SK-N-SH (cell line): ENCODE data around the gene CTDP1. TPM values are rescaled to one million over a fixed set of nuclear protein-coding genes. Genes with fewer than 3 reads are reported as not detected.

Experiments used
- CTCF ChIA-PET: fragments of 300-600, 350-600 bp; formaldehyde crosslinking; extraction: SDS; loops from one replicate; lab custom pipeline; 2021; lab: Yijun Ruan, JAX
- POLR2A ChIA-PET: fragments of 350-600 bp; sonication (Branson Sonifier 250); formaldehyde crosslinking; extraction: SDS; loops from one replicate; lab custom pipeline; 2020; ENCODE audit warnings: antibody characterized with exemption, inconsistent platforms; lab: Yijun Ruan, JAX
- DNase-seq: peaks from one replicate; pipeline ENCODE4 v3.0.0; 2012
- H2AFZ ChIP-seq: fragments of 200-600 bp; sonication (generic); 2 replicates; pipeline ENCODE4 v1.8.1; 2016; ENCODE audit warnings: antibody characterized with exemption, mild to moderate bottlenecking, low read depth
- H3F3A ChIP-seq: fragments of 200-600 bp; sonication (generic); replicated peaks from 2 replicates; pipeline ENCODE3; 2016; ENCODE audit warnings: antibody characterized with exemption, mild to moderate bottlenecking; ENCODE audit not compliant: insufficient read depth
- H3K27ac ChIP-seq, 2 experiments: fragments of 200-500 bp in 1 of 2; fragments of 200-600 bp in 1 of 2; sonication (Bioruptor generic) in 1 of 2; sonication (generic), shearing (Covaris generic) in 1 of 2; 2 replicates each; pipeline versions ENCODE4 v1.5.1 to v1.6.1; 2014 to 2016; ENCODE audit warnings: low read depth in 2 of 2, inconsistent platforms in 1 of 2, low read length in 1 of 2, mild to moderate bottlenecking in 1 of 2, mixed read lengths in 1 of 2
- H3K27me3 ChIP-seq: fragments of 200-600 bp; sonication (generic), shearing (Covaris generic); 2 replicates; pipeline ENCODE4 v1.6.1; 2016; ENCODE audit warnings: mixed run types; ENCODE audit not compliant: insufficient read depth
- H3K36me3 ChIP-seq, 2 experiments: fragments of 200-500 bp in 1 of 2; fragments of 200-600 bp in 1 of 2; sonication (Bioruptor generic) in 1 of 2; sonication (generic) in 1 of 2; replicated peaks in 1 of 2; 2 replicates each; pipeline versions ENCODE3 to v1.5.1; 2014 to 2016; ENCODE audit warnings: low read length in 1 of 2, mild to moderate bottlenecking in 1 of 2; ENCODE audit not compliant: insufficient read depth in 2 of 2, control insufficient read depth in 1 of 2
- H3K4me1 ChIP-seq, 2 experiments: fragments of 200-500 bp in 1 of 2; fragments of 200-600 bp in 1 of 2; sonication (Bioruptor generic) in 1 of 2; sonication (generic), shearing (Covaris generic) in 1 of 2; 2 replicates each; pipeline versions ENCODE4 v1.5.1 to v1.6.1; 2014 to 2016; ENCODE audit warnings: low read depth in 1 of 2, low read length in 1 of 2, mixed run types in 1 of 2; ENCODE audit not compliant: insufficient read depth in 2 of 2, control insufficient read depth in 1 of 2
- H3K4me2 ChIP-seq: fragments of 200-600 bp; sonication (generic), shearing (Covaris generic); 2 replicates; pipeline ENCODE4 v1.6.1; 2017; ENCODE audit warnings: mixed run types
- H3K4me3 ChIP-seq, 2 experiments: fragments of 200-500 bp in 1 of 2; fragments of 200-600 bp in 1 of 2; sonication (Bioruptor generic) in 1 of 2; sonication (generic), shearing (Covaris generic) in 1 of 2; 2 replicates each; pipeline versions ENCODE4 v1.5.1 to v1.8.1; 2014 to 2016; ENCODE audit warnings: low read depth in 2 of 2, inconsistent platforms in 1 of 2, low read length in 1 of 2, mild to moderate bottlenecking in 1 of 2, mixed read lengths in 1 of 2, moderate library complexity in 1 of 2
- H3K79me2 ChIP-seq: fragments of 200-600 bp; sonication (generic); 2 replicates; pipeline ENCODE4 v1.8.1; 2017; ENCODE audit warnings: mild to moderate bottlenecking; ENCODE audit not compliant: insufficient read depth
- H3K9ac ChIP-seq: fragments of 200-600 bp; sonication (generic); 2 replicates; pipeline ENCODE4 v1.6.1; 2017; ENCODE audit warnings: mixed run types
- H3K9me2 ChIP-seq: fragments of 200-600 bp; sonication (generic); 2 replicates; pipeline ENCODE4 v1.6.1; 2017; ENCODE audit warnings: mixed run types
- H3K9me3 ChIP-seq: fragments of 200-600 bp; sonication (generic); 2 replicates; pipeline ENCODE4 v1.6.1; 2017; ENCODE audit warnings: mixed run types, mild to moderate bottlenecking, moderate library complexity
- H4K20me1 ChIP-seq: fragments of 200-600 bp; sonication (generic); 2 replicates; pipeline ENCODE4 v1.6.1; 2017; ENCODE audit warnings: mild to moderate bottlenecking, mixed run types; ENCODE audit not compliant: insufficient read depth
- ELF1 ChIP-seq: IDR thresholded peaks from 2 replicates; pipeline ENCODE4 v1.4.0; 2012
- EP300 ChIP-seq, 2 experiments: IDR thresholded peaks; 2 replicates each; pipeline versions ENCODE4 v1.4.0 to v1.6.1; 2012; ENCODE audit warnings: borderline replicate concordance in 1 of 2, low read depth in 1 of 2, low read length in 1 of 2
- FOXM1 ChIP-seq: IDR thresholded peaks from 2 replicates; pipeline ENCODE4 v1.4.0; 2012; ENCODE audit warnings: low read depth, mild to moderate bottlenecking
- JUND ChIP-seq: IDR thresholded peaks from 2 replicates; pipeline ENCODE4 v1.4.0; 2012
- NFIC ChIP-seq: IDR thresholded peaks from 2 replicates; pipeline ENCODE4 v1.4.0; 2012; ENCODE audit warnings: borderline replicate concordance
- NRF1 ChIP-seq: IDR thresholded peaks from 2 replicates; pipeline ENCODE4 v1.6.1; 2012; ENCODE audit warnings: low read depth, mild to moderate bottlenecking, low read length
- RFX5 ChIP-seq: IDR thresholded peaks from 2 replicates; pipeline ENCODE4 v1.6.1; 2012; ENCODE audit warnings: mild to moderate bottlenecking, improper control_type of control experiment, low read length
- TCF12 ChIP-seq: IDR thresholded peaks from 2 replicates; pipeline ENCODE4 v1.4.0; 2012
- TEAD4 ChIP-seq: IDR thresholded peaks from 2 replicates; pipeline ENCODE4 v1.4.0; 2012; ENCODE audit warnings: mild to moderate bottlenecking, borderline replicate concordance; ENCODE audit not compliant: insufficient read depth
- WGBS: methylation state at CpG from one replicate; pipeline ENCODE4 v1.1.6; 2017; ENCODE audit warnings: low lambda C conversion rate; 5-methylcytosine and 5-hydroxymethylcytosine counted together
- polyA plus RNA-seq, 3 experiments: library from polyadenylated mRNA; depleted of rRNA; stranded (reverse); fragments of >200 nt; gene quantifications; 2 replicates each; pipeline ENCODE4 v1.2.3, GENCODE V29; 2012
- TF ChIP-seq, protein P1 (sequence below): IDR thresholded peaks from 2 replicates; pipeline ENCODE4 v1.6.1; 2012; ENCODE audit warnings: mild to moderate bottlenecking, low read depth, low read length, moderate library complexity
- TF ChIP-seq, protein P2 (sequence below): IDR thresholded peaks from 2 replicates; pipeline ENCODE4; 2012

CTDP1 gene
- polyA plus RNA-seq, 1 of the 3 experiments (the other 2 are of a cell fraction) = 15.6 TPM

DNA sequence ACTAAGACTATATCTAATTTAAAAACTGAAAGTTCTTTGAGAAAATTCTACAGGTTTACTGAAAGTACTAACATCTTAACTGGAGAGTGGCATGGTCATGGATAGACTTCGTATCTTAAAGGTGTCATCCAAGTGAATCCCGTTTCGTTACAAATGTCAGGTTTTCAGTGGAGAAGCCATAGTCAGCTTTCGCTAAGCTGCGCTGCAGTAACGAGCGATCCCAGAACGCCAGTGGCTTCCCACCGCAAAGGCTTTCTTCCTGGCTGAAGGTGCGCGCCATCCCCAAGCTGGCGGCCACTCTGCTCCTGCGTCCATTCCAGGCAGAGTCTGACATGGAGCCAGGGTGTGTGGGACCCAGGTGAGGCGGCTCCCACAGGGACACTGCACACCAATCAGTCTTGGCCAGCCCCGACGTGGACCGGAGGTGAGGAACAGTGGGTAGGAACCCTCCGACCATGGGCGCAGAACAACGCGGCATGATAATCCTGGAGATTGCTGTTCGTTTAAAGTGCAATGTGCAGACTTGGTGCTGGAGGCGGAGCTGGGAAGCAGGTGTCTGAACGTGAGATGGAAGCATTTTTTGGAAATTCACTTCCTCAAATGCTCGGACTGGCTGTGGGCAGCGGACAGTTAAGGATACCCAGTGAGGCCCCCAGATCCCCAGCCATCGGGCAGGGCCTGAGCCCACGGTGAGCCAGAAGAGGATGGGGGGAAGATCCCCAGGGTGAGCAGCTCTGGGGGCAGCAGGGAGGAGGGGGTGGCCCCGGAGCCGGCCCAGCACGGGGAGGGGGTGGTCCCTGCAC, 90.3 kb downstream of the CTDP1 start (continued):
- TF ChIP-seq, protein P1, sequence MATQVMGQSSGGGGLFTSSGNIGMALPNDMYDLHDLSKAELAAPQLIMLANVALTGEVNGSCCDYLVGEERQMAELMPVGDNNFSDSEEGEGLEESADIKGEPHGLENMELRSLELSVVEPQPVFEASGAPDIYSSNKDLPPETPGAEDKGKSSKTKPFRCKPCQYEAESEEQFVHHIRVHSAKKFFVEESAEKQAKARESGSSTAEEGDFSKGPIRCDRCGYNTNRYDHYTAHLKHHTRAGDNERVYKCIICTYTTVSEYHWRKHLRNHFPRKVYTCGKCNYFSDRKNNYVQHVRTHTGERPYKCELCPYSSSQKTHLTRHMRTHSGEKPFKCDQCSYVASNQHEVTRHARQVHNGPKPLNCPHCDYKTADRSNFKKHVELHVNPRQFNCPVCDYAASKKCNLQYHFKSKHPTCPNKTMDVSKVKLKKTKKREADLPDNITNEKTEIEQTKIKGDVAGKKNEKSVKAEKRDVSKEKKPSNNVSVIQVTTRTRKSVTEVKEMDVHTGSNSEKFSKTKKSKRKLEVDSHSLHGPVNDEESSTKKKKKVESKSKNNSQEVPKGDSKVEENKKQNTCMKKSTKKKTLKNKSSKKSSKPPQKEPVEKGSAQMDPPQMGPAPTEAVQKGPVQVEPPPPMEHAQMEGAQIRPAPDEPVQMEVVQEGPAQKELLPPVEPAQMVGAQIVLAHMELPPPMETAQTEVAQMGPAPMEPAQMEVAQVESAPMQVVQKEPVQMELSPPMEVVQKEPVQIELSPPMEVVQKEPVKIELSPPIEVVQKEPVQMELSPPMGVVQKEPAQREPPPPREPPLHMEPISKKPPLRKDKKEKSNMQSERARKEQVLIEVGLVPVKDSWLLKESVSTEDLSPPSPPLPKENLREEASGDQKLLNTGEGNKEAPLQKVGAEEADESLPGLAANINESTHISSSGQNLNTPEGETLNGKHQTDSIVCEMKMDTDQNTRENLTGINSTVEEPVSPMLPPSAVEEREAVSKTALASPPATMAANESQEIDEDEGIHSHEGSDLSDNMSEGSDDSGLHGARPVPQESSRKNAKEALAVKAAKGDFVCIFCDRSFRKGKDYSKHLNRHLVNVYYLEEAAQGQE = no peak
- TF ChIP-seq JUND (no peak), NRF1 (no peak)
- TF ChIP-seq, protein P2, sequence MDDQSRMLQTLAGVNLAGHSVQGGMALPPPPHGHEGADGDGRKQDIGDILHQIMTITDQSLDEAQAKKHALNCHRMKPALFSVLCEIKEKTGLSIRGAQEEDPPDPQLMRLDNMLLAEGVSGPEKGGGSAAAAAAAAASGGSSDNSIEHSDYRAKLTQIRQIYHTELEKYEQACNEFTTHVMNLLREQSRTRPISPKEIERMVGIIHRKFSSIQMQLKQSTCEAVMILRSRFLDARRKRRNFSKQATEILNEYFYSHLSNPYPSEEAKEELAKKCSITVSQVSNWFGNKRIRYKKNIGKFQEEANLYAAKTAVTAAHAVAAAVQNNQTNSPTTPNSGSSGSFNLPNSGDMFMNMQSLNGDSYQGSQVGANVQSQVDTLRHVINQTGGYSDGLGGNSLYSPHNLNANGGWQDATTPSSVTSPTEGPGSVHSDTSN = no peak

DNA sequence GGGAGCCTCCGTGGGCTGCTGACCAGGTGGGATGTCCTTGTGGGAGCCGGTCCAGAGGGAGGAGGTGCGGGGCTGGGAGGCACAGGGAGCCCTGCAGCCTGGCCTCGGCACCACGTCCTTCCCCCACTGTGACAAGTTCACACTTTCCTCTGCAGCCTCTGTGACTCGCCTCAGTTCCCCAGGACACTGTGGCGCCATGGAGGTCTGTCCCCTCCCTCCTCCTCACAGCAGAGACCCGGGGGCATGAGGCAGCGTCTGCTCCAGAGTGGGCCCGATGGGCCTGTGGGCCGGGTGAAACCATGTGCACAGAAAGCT, 90.9 kb downstream of the CTDP1 start:
- H2AFZ ChIP-seq = no peak overlapping the region
- H3K4me3 ChIP-seq = no peak overlapping the region
- no peak overlapping the region for H3K4me2 ChIP-seq
- H3K9me3 ChIP-seq = no peaks in the 10 kb centered on the region
- POLR2A ChIA-PET = no interaction called here
- no peak overlapping the region for H3K9ac ChIP-seq
- CTCF ChIA-PET = no interaction called here
- H3K79me2 ChIP-seq = no peaks in the 10 kb centered on the region
- no peaks in the 10 kb centered on the region for H3K36me3 ChIP-seq
- H3K4me1 ChIP-seq = no peaks in the 10 kb centered on the region; a peak in 1 of 4 replicates
- no peak for TF ChIP-seq NFIC
- TF ChIP-seq FOXM1 = no peak
- no peak for TF ChIP-seq ELF1
- no peak for TF ChIP-seq TCF12
- TF ChIP-seq, protein P2 = no peak
- no peak for TF ChIP-seq EP300 (IDR thresholded peaks at IDR 0.05; ENCODE audit: borderline replicate concordance in 1 of 2, low read depth in 1 of 2, low read length in 1 of 2)
- TF ChIP-seq TEAD4 = no peak
- TF ChIP-seq RFX5 = no peak
- TF ChIP-seq, all 33 proteins: peak for 0
- Histone ChIP-seq H3K27ac (no peak overlapping the region), H3K27me3 (peaks cover 70% of the 10 kb centered on the region), H3K9me2 (no peaks in the 10 kb centered on the region), H3F3A (no peaks in the 10 kb centered on the region), H4K20me1 (no peaks in the 10 kb centered on the region)
- no peak for DNase-seq
- 0% methylated on average over 7 of the region's 11 CpGs for WGBS
